CD14-positive monocyte (primary cell): ENCODE data around the gene C12orf56. TPM values are rescaled to one million over a fixed set of nuclear protein-coding genes. Genes with fewer than 3 reads are reported as not detected.

Source experiments
- DNase-seq, 3 donors: peaks; one replicate each; pipeline ENCODE4 v3.0.0-alpha.2; 2011 to 2022
- H2AFZ ChIP-seq: 2 replicates; pipeline ENCODE4 v1.6.0; 2012; ENCODE audit warnings: mild to moderate bottlenecking, low read depth, low read length, inconsistent platforms; ENCODE audit not compliant: insufficient read depth, poor library complexity, severe bottlenecking
- H3K27ac ChIP-seq, 2 donors: 1 replicate in 1 of 2; 2 replicates in 1 of 2; pipeline ENCODE4 v1.5.1; 2012 to 2013; ENCODE audit warnings: low read length in 2 of 2, control low read depth in 1 of 2, inconsistent platforms in 1 of 2, low read depth in 1 of 2, mild to moderate bottlenecking in 1 of 2
- H3K27me3 ChIP-seq, 2 donors: one replicate each; pipeline versions ENCODE4 v1.6.0 to v1.6.1; 2011 to 2013; ENCODE audit warnings: low read length in 2 of 2; ENCODE audit not compliant: control insufficient read depth in 2 of 2, insufficient read depth in 2 of 2
- H3K36me3 ChIP-seq, 2 donors: replicated peaks in 1 of 2; 1 replicate in 1 of 2; 2 replicates in 1 of 2; pipeline versions ENCODE4 v1.5.1 to v1.6.1; 2012 to 2013; ENCODE audit warnings: low read length in 2 of 2, control low read depth in 1 of 2, inconsistent platforms in 1 of 2, mild to moderate bottlenecking in 1 of 2; ENCODE audit not compliant: insufficient read depth in 2 of 2, control insufficient read depth in 1 of 2
- H3K4me1 ChIP-seq, 2 donors: 1 replicate in 1 of 2; 2 replicates in 1 of 2; pipeline versions ENCODE4 v1.5.1 to v1.6.1; 2012 to 2013; ENCODE audit warnings: low read length in 2 of 2, control low read depth in 1 of 2, inconsistent platforms in 1 of 2, mild to moderate bottlenecking in 1 of 2, moderate library complexity in 1 of 2; ENCODE audit not compliant: insufficient read depth in 2 of 2, control insufficient read depth in 1 of 2
- H3K4me2 ChIP-seq: replicated peaks from 2 replicates; pipeline ENCODE3; 2012; ENCODE audit warnings: low read length, moderate library complexity, mild to moderate bottlenecking; ENCODE audit not compliant: poor library complexity, severe bottlenecking; ENCODE audit errors: extremely low read depth
- H3K4me3 ChIP-seq, 3 experiments: fragments of 200-600 bp in 1 of 3; sonication (generic) in 1 of 3; replicated peaks in 1 of 3; 1 replicate in 2 of 3; 2 replicates in 1 of 3; pipeline ENCODE4 v1.5.1; 2011 to 2013; ENCODE audit warnings: low read length in 3 of 3, mild to moderate bottlenecking in 3 of 3, control low read depth in 2 of 3, low read depth in 2 of 3, inconsistent platforms in 1 of 3, moderate library complexity in 1 of 3
- H3K79me2 ChIP-seq: 2 replicates; pipeline ENCODE4 v1.6.0; 2012; ENCODE audit warnings: mild to moderate bottlenecking, control low read depth, inconsistent platforms, low read length, moderate library complexity; ENCODE audit not compliant: insufficient read depth
- H3K9ac ChIP-seq: 2 replicates; pipeline ENCODE4 v1.6.0; 2017; ENCODE audit warnings: low read length, mild to moderate bottlenecking; ENCODE audit not compliant: insufficient read depth, poor library complexity, severe bottlenecking
- H3K9me3 ChIP-seq, 2 donors: replicated peaks in 1 of 2; 1 replicate in 1 of 2; 2 replicates in 1 of 2; pipeline versions ENCODE4 v1.5.1 to v1.6.1; 2012 to 2013; ENCODE audit warnings: low read length in 2 of 2, control low read depth in 1 of 2; ENCODE audit not compliant: control insufficient read depth in 1 of 2, insufficient read depth in 1 of 2
- H4K20me1 ChIP-seq: 2 replicates; pipeline ENCODE4 v1.6.0; 2012; ENCODE audit warnings: mild to moderate bottlenecking, low read length, control low read depth, moderate library complexity; ENCODE audit not compliant: insufficient read depth
- H3K27ac Mint-ChIP-seq, 7 donors: one replicate each; pipeline ENCODE4 v1.8.0; 2020; ENCODE audit warnings: mild to moderate bottlenecking in 7 of 7, mixed read lengths in 7 of 7, moderate library complexity in 6 of 7, inconsistent platforms in 2 of 7
- H3K27me3 Mint-ChIP-seq, 3 donors: one replicate each; pipeline ENCODE4 v1.8.0; 2021 to 2022; ENCODE audit warnings: low read depth in 3 of 3, mild to moderate bottlenecking in 3 of 3, mixed read lengths in 3 of 3, moderate library complexity in 3 of 3, inconsistent platforms in 1 of 3
- H3K36me3 Mint-ChIP-seq, 2 donors: one replicate each; pipeline ENCODE4 v1.8.0; 2020; ENCODE audit warnings: mixed read lengths in 2 of 2, inconsistent platforms in 1 of 2, mild to moderate bottlenecking in 1 of 2
- H3K4me1 Mint-ChIP-seq: one replicate; pipeline ENCODE4 v1.8.0; 2020; ENCODE audit warnings: mild to moderate bottlenecking, mixed read lengths
- H3K4me3 Mint-ChIP-seq, 2 donors: one replicate each; pipeline ENCODE4 v1.8.0; 2020; ENCODE audit warnings: mild to moderate bottlenecking in 2 of 2, mixed read lengths in 2 of 2, moderate library complexity in 1 of 2
- H3K9me3 Mint-ChIP-seq, 7 donors: one replicate each; pipeline ENCODE4 v1.8.0; 2020 to 2022; ENCODE audit warnings: mixed read lengths in 7 of 7, mild to moderate bottlenecking in 6 of 7, moderate library complexity in 6 of 7, inconsistent platforms in 2 of 7
- WGBS: methylation state at CpG from one replicate; pipeline ENCODE4 v1.1.5; 2013; ENCODE audit warnings: missing lambda C conversion rate; ENCODE audit not compliant: insufficient coverage; 5-methylcytosine and 5-hydroxymethylcytosine counted together
- intact Hi-C, 2 donors: fragments of 100-400 bp; cut with micrococcal nuclease; formaldehyde crosslinking; loops; one replicate each; pipeline versions ENCODE4 v1.15.0 to v1.15.1; 2023
- polyA plus RNA-seq, 3 donors: library from polyadenylated mRNA; depleted of rRNA in 1 of 3; unstranded in 2 of 3; stranded (reverse) in 1 of 3; fragments of 300-500 nt in 2 of 3; fragments of >200 nt in 1 of 3; fragmentation: Illumina TruSeq in 2 of 3; gene quantifications; 1 replicate in 2 of 3; 2 replicates in 1 of 3; pipeline ENCODE4 v1.2.3, GENCODE V29; 2012 to 2021
- TF ChIP-seq, protein P1 (sequence below): fragments of 200-600 bp; IDR thresholded peaks from one replicate; pipeline ENCODE4 v1.8.0; 2022; ENCODE audit warnings: antibody characterized with exemption, mild to moderate bottlenecking

C12orf56 gene
- polyA plus RNA-seq, 3 donors: not detected

DNA sequence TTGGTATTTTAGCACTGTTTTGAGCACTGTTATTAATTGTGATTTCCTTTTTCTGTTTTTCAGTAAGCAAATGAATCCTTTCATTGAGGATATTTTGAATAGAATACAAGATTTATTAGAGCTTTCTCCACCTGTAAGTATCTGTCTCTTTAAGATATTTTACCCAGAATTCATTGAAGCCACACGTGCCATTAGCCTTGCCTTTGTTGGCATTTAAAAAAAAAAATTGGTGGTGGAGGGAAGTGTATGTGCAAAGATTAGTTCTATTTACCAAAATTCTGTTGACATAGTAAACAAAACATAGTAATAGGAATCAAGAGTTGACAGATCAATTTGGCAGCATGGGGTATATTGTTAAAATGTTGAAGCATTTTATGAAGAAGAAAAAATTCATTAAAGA, 37.4 kb upstream of the C12orf56 start:
- no peak for DNase-seq
- Histone ChIP-seq H3K27me3 (no peaks in the 10 kb centered on the region), H3K9ac (no peak overlapping the region), H3K9me3 (no peaks in the 10 kb centered on the region), H4K20me1 (no peaks in the 10 kb centered on the region), H3K79me2 (no peaks in the 10 kb centered on the region), H2AFZ (no peak overlapping the region), H3K4me3 (no peak overlapping the region), H3K27ac (no peak overlapping the region), H3K4me1 (no peaks in the 10 kb centered on the region), H3K36me3 (peaks cover 96 to 97% of the 10 kb centered on the region in 2 donors), H3K4me2 (no peak overlapping the region)
- H3K36me3 Mint-ChIP-seq: peaks cover 91 to 100% of the 10 kb centered on the region in 2 donors
- no peak overlapping the region for H3K4me3 Mint-ChIP-seq
- TF ChIP-seq, protein P1, sequence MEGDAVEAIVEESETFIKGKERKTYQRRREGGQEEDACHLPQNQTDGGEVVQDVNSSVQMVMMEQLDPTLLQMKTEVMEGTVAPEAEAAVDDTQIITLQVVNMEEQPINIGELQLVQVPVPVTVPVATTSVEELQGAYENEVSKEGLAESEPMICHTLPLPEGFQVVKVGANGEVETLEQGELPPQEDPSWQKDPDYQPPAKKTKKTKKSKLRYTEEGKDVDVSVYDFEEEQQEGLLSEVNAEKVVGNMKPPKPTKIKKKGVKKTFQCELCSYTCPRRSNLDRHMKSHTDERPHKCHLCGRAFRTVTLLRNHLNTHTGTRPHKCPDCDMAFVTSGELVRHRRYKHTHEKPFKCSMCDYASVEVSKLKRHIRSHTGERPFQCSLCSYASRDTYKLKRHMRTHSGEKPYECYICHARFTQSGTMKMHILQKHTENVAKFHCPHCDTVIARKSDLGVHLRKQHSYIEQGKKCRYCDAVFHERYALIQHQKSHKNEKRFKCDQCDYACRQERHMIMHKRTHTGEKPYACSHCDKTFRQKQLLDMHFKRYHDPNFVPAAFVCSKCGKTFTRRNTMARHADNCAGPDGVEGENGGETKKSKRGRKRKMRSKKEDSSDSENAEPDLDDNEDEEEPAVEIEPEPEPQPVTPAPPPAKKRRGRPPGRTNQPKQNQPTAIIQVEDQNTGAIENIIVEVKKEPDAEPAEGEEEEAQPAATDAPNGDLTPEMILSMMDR: no peak
- H3K4me1 Mint-ChIP-seq: no peaks in the 10 kb centered on the region
- H3K9me3 Mint-ChIP-seq: no peaks in the 10 kb centered on the region
- no peaks in the 10 kb centered on the region for H3K27me3 Mint-ChIP-seq
- no peak overlapping the region for H3K27ac Mint-ChIP-seq
- no CpG with 5 or more reads among the region's 1 CpG for WGBS
- intact Hi-C loops: loop anchor here in 1 of 2 donors (10.0 kb wide), 1 partner anchor 67 kb away; no protein-coding TSS in a partner anchor

DNA sequence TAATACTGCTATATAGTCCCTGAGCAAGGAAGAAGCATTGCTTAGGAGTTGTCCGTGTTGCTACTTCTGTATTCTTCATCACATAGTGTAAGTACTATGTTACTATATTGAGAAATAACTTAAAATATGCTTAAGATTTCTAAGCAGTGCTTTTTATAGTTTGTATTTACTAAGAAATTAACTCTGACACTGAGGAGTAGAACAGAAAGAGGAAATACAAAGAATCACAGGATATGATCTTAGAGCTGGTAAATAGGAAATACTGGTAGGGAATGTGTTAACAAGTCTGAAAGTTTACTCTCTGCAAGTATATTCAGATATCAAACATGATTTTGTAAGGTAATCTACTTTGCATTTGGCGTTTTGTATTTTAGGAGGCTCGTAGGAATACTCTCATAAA, 29.1 kb upstream of the C12orf56 start:
- no peak overlapping the region for H3K4me2 ChIP-seq
- no peaks in the 10 kb centered on the region for H3K9me3 Mint-ChIP-seq

More for the DNA sequence above, 29.1 kb upstream of the C12orf56 start:
- intact Hi-C loops: loop anchor here in 1 of 2 donors (10.0 kb wide), 1 partner anchor 75 kb away; no protein-coding TSS in a partner anchor
- H3K36me3 ChIP-seq: peaks cover 92 to 98% of the 10 kb centered on the region in 2 donors
- no peaks in the 10 kb centered on the region for H3K79me2 ChIP-seq
- no peaks in the 10 kb centered on the region for H3K27me3 ChIP-seq
- no peaks in the 10 kb centered on the region for H3K4me1 ChIP-seq
- peaks cover 81 to 96% of the 10 kb centered on the region in 2 donors for H3K36me3 Mint-ChIP-seq
- no peak overlapping the region for H3K27ac ChIP-seq
- no peaks in the 10 kb centered on the region for H3K9me3 ChIP-seq
- WGBS: no CpG with 5 or more reads among the region's 3 CpGs
- H3K4me1 Mint-ChIP-seq: no peaks in the 10 kb centered on the region
- DNase-seq: no peak
- H3K4me3 Mint-ChIP-seq: no peak overlapping the region
- no peak overlapping the region for H3K9ac ChIP-seq
- no peak overlapping the region for H3K4me3 ChIP-seq
- no peak overlapping the region for H3K27ac Mint-ChIP-seq
- TF ChIP-seq, protein P1: no peak
- H4K20me1 ChIP-seq: no peaks in the 10 kb centered on the region
- H3K27me3 Mint-ChIP-seq: no peaks in the 10 kb centered on the region
- H2AFZ ChIP-seq: no peak overlapping the region
